ENCODE measurements around the gene CLIC4.
"Not testable (repeated sequence)": the region's sequence is repeated elsewhere in the genome, so short reads cannot be mapped to it uniquely, and the experiment has no call there.

Gene CLIC4

GRCh38 chr1:24748191-24749121, 3.2 kb downstream of the CLIC4 start:
- no peak for FAIRE-seq

- no peak for FAIRE-seq
These were observed 4.0 kb downstream of the CLIC4 start for GRCh38 chr1:24749252-24749651.

GRCh38 chr1:24749886-24750285, 4.6 kb downstream of the CLIC4 start:
- FAIRE-seq: no peak

GRCh38 chr1:24751833-24752232, 6.6 kb downstream of the CLIC4 start:
- no peak for FAIRE-seq

GRCh38 chr1:24752305-24752704, 7.1 kb downstream of the CLIC4 start:
- FAIRE-seq: no peak

- no peak for FAIRE-seq
These were observed 9.0 kb downstream of the CLIC4 start for GRCh38 chr1:24754229-24754628.

- FAIRE-seq: not testable (repeated sequence)
These were observed 10.1 kb downstream of the CLIC4 start for GRCh38 chr1:24755323-24755722.

- no peak for FAIRE-seq
These were observed 11.1 kb downstream of the CLIC4 start for GRCh38 chr1:24756395-24756794.

GRCh38 chr1:24759492-24759891, 14.2 kb downstream of the CLIC4 start:
- FAIRE-seq: no peak

GRCh38 chr1:24761582-24761981, 16.3 kb downstream of the CLIC4 start:
- no peak for FAIRE-seq

- FAIRE-seq: no peak
These were observed 17.0 kb downstream of the CLIC4 start for GRCh38 chr1:24762133-24762676.

GRCh38 chr1:24763671-24764070, 18.4 kb downstream of the CLIC4 start:
- no peak for FAIRE-seq

GRCh38 chr1:24764439-24764838, 19.2 kb downstream of the CLIC4 start:
- no peak for FAIRE-seq

GRCh38 chr1:24764848-24765247, 19.6 kb downstream of the CLIC4 start:
- no peak for FAIRE-seq

- no peak for FAIRE-seq
These were observed 20.2 kb downstream of the CLIC4 start for GRCh38 chr1:24765308-24765988.

- FAIRE-seq: no peak
These were observed 22.1 kb downstream of the CLIC4 start for GRCh38 chr1:24767351-24767750.

GRCh38 chr1:24768873-24769605, 23.8 kb downstream of the CLIC4 start:
- FAIRE-seq: no peak

GRCh38 chr1:24769656-24770651, 24.7 kb downstream of the CLIC4 start:
- no peak for FAIRE-seq

- no peak for FAIRE-seq
These were observed 25.6 kb downstream of the CLIC4 start for GRCh38 chr1:24770881-24771280.

GRCh38 chr1:24771574-24771973, 26.3 kb downstream of the CLIC4 start:
- no peak for FAIRE-seq

- no peak for FAIRE-seq
These were observed 28.4 kb downstream of the CLIC4 start for GRCh38 chr1:24773618-24774017.

- FAIRE-seq: no peak
These were observed 30.1 kb downstream of the CLIC4 start for GRCh38 chr1:24775348-24775747.

Data from islet of Langerhans (tissue), 1 donor.